ENCODE results near the gene BEST1.

DNA sequence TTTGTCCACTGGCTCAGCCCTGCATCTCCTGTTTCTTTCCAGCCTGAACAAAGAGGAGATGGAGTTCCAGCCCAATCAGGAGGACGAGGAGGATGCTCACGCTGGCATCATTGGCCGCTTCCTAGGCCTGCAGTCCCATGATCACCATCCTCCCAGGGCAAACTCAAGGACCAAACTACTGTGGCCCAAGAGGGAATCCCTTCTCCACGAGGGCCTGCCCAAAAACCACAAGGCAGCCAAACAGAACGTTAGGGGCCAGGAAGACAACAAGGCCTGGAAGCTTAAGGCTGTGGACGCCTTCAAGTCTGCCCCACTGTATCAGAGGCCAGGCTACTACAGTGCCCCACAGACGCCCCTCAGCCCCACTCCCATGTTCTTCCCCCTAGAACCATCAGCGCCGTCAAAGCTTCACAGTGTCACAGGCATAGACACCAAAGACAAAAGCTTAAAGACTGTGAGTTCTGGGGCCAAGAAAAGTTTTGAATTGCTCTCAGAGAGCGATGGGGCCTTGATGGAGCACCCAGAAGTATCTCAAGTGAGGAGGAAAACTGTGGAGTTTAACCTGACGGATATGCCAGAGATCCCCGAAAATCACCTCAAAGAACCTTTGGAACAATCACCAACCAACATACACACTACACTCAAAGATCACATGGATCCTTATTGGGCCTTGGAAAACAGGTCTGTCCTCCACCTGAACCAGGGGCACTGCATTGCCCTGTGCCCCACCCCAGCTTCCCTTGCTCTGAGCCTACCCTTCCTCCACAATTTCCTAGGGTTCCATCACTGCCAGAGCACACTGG, 12.3 kb downstream of the BEST1 start:
- TF ChIP-seq EZH2 (IDR thresholded peaks at IDR 0.05) = no peak
- TF ChIP-seq, protein P1, sequence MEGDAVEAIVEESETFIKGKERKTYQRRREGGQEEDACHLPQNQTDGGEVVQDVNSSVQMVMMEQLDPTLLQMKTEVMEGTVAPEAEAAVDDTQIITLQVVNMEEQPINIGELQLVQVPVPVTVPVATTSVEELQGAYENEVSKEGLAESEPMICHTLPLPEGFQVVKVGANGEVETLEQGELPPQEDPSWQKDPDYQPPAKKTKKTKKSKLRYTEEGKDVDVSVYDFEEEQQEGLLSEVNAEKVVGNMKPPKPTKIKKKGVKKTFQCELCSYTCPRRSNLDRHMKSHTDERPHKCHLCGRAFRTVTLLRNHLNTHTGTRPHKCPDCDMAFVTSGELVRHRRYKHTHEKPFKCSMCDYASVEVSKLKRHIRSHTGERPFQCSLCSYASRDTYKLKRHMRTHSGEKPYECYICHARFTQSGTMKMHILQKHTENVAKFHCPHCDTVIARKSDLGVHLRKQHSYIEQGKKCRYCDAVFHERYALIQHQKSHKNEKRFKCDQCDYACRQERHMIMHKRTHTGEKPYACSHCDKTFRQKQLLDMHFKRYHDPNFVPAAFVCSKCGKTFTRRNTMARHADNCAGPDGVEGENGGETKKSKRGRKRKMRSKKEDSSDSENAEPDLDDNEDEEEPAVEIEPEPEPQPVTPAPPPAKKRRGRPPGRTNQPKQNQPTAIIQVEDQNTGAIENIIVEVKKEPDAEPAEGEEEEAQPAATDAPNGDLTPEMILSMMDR (IDR thresholded peaks at IDR 0.05) = no peak

Measured in neural progenitor cell (in vitro differentiated cells).